NCI-H2029 treated with DMSO at 0.1 percent for 48 hours (cell line): ENCODE results near the gene MACROD2.
"Not testable (repeated sequence)": the region's sequence is repeated elsewhere in the genome, so short reads cannot be mapped to it uniquely, and the experiment has no call there.

Source experiments
- DNase-seq: peaks from one replicate; lab custom pipeline; 2025; lab: John Stamatoyannopoulos, UW

MACROD2 gene

GRCh38 chr20:15111654-15112053 lies 1116.3 kb downstream of the MACROD2 start:
- DNase-seq = no peak

GRCh38 chr20:15113144-15113773 lies 1117.9 kb downstream of the MACROD2 start:
- DNase-seq = no peak

GRCh38 chr20:15119852-15120487 lies 1124.7 kb downstream of the MACROD2 start:
- DNase-seq = no peak

- DNase-seq = no peak
Measured at GRCh38 chr20:15122613-15123012, 1127.3 kb downstream of the MACROD2 start.

GRCh38 chr20:15131176-15131575 lies 1135.9 kb downstream of the MACROD2 start:
- DNase-seq = no peak

- no peak for DNase-seq
Measured at GRCh38 chr20:15138548-15139126, 1143.3 kb downstream of the MACROD2 start.

- DNase-seq = no peak
Measured at GRCh38 chr20:15139522-15139921, 1144.2 kb downstream of the MACROD2 start.

GRCh38 chr20:15140286-15140685 lies 1145.0 kb downstream of the MACROD2 start:
- DNase-seq = no peak

GRCh38 chr20:15140940-15141339 lies 1145.6 kb downstream of the MACROD2 start:
- not testable (repeated sequence) for DNase-seq

GRCh38 chr20:15141861-15142260 lies 1146.5 kb downstream of the MACROD2 start:
- no peak for DNase-seq

- DNase-seq = no peak
Measured at GRCh38 chr20:15143478-15143877, 1148.2 kb downstream of the MACROD2 start.

GRCh38 chr20:15144916-15145315 lies 1149.6 kb downstream of the MACROD2 start:
- DNase-seq = no peak

- DNase-seq = no peak
Measured at GRCh38 chr20:15146948-15147347, 1151.6 kb downstream of the MACROD2 start.

- no peak for DNase-seq
Measured at GRCh38 chr20:15154070-15154469, 1158.8 kb downstream of the MACROD2 start.

GRCh38 chr20:15155848-15156401 lies 1160.6 kb downstream of the MACROD2 start:
- DNase-seq = no peak

GRCh38 chr20:15158533-15158932 lies 1163.2 kb downstream of the MACROD2 start:
- DNase-seq = no peak

- DNase-seq = no peak
Measured at GRCh38 chr20:15162079-15162647, 1166.8 kb downstream of the MACROD2 start.

- DNase-seq = no peak
Measured at GRCh38 chr20:15163632-15164031, 1168.3 kb downstream of the MACROD2 start.

- DNase-seq = no peak
Measured at GRCh38 chr20:15164726-15165125, 1169.4 kb downstream of the MACROD2 start.

GRCh38 chr20:15166744-15167143 lies 1171.4 kb downstream of the MACROD2 start:
- DNase-seq = no peak

- DNase-seq = no peak
Measured at GRCh38 chr20:15171016-15171415, 1175.7 kb downstream of the MACROD2 start.

- DNase-seq = no peak
Measured at GRCh38 chr20:15176929-15177328, 1181.6 kb downstream of the MACROD2 start.

GRCh38 chr20:15178581-15178980 lies 1183.3 kb downstream of the MACROD2 start:
- no peak for DNase-seq
